ENCODE results near the gene AFAP1. TPM values are rescaled to one million over a fixed set of nuclear protein-coding genes. Genes with fewer than 3 reads are reported as not detected.

AFAP1 gene
- total and polyA plus RNA-seq, 2 of the 8 experiments (the other 6 are each of a cell fraction or from before 2014, with no cell fraction given), result 3.6 to 18.2 TPM

GRCh38 chr4:7976634-7977033, 37.0 kb upstream of the AFAP1 start:
- H4K91ac ChIP-seq (replicated peaks; ENCODE audit: insufficient read length, low read length), result peak overlapping the region; percentile 68
- no peak overlapping the region for H4K8ac ChIP-seq (ENCODE audit: extremely low read depth, insufficient read depth, low read length)
- H2AK5ac ChIP-seq (ENCODE audit: low read depth, low read length), result peak overlapping the region; percentile 80; the same call in 1 of the 2 replicates
- H3K14ac ChIP-seq (ENCODE audit: insufficient read length), result no peak overlapping the region
- no peaks in the 10 kb centered on the region for H3K79me2 ChIP-seq (ENCODE audit: control insufficient read depth in 1 of 2, insufficient read depth in 2 of 2, low read length in 2 of 2)
- peak overlapping the region; percentile 27; the same call in 1 of the 2 replicates for H2BK5ac ChIP-seq (ENCODE audit: low read depth, low read length)
- WGBS, 2 experiments (ENCODE audit: extremely low coverage in 1 of 2, insufficient coverage in 1 of 2, insufficient read length in 1 of 2, insufficient replicate concordance in 2 of 2, low coverage in 1 of 2, low lambda C conversion rate in 2 of 2, missing lambda C conversion rate in 1 of 2), result 84% methylated on average over 5 of the region's 5 CpGs; no CpG with 5 or more reads in 1 of the 2 experiments
- H3K4me1 ChIP-seq (replicated peaks in 1 of 4; ENCODE audit: control insufficient read depth in 3 of 4, insufficient read depth in 4 of 4, low read length in 3 of 4), result peaks cover 3 to 24% (median 14%) of the 10 kb centered on the region in 4 experiments
- H3K36me3 ChIP-seq (ENCODE audit: control insufficient read depth in 2 of 4, insufficient read depth in 4 of 4, low read length in 3 of 4), result no peaks in the 10 kb centered on the region
- peak overlapping the region; percentile 91 for H3K4ac ChIP-seq (replicated peaks; ENCODE audit: insufficient read length, low read depth, low read length)
- no peak overlapping the region for H3K18ac ChIP-seq (ENCODE audit: extremely low read depth, low read length)
- no peak overlapping the region for H3K56ac ChIP-seq (replicated peaks; ENCODE audit: insufficient read length, low read depth, low read length)
- no peak overlapping the region for H3K27ac ChIP-seq (ENCODE audit: low read depth, low read length)
- no peak overlapping the region for H4K5ac ChIP-seq (ENCODE audit: insufficient read length, low read depth, low read length)
- no peak overlapping the region for H2AFZ ChIP-seq (ENCODE audit: low read length)
- FAIRE-seq (no peak), DNase-seq (ENCODE audit: low read depth in 1 of 2, low spot score in 2 of 2) (no peak)
- H3K23me2 ChIP-seq (ENCODE audit: low read depth, low read length), result peaks cover 13% of the 10 kb centered on the region
- H3K4me2 ChIP-seq (ENCODE audit: insufficient read depth in 1 of 2, low read depth in 2 of 2, low read length in 2 of 2), result no peak overlapping the region
- ChIA-PET POLR2A (ENCODE audit: partially characterized antibody) (no interaction called here), CTCF (ENCODE audit: partially characterized antibody) (interaction anchor here (1.6 to 2.1 kb wide), 3 partner anchors 11 to 172 kb away, joined by 4 to 8 read pairs (median 6); no protein-coding TSS in a partner anchor)
- H3K9me3 ChIP-seq (ENCODE audit: insufficient read depth in 2 of 2, low read depth in 1 of 2, low read length in 1 of 2), result no peaks in the 10 kb centered on the region; a peak in 1 of 4 replicates
- no peak overlapping the region for H3K9ac ChIP-seq (replicated peaks in 1 of 4; ENCODE audit: extremely low read depth in 1 of 4, low read depth in 3 of 4, low read length in 3 of 4)
- no peaks in the 10 kb centered on the region for H3K79me1 ChIP-seq (ENCODE audit: low read depth, low read length)
- H2BK12ac ChIP-seq (ENCODE audit: low read depth, low read length), result peak overlapping the region; percentile 93; the same call in 1 of the 2 replicates
- peak overlapping the region; percentile 51; the same call in 1 of the 2 replicates for H2BK20ac ChIP-seq (ENCODE audit: low read length)
- peak overlapping the region; percentile 55; the same call in 1 of the 2 replicates for H2BK15ac ChIP-seq (ENCODE audit: low read length)
- no peaks in the 10 kb centered on the region for H4K20me1 ChIP-seq (replicated peaks in 1 of 2; ENCODE audit: control insufficient read depth in 1 of 2, insufficient read depth in 2 of 2, low read length in 2 of 2)
- H3K4me3 ChIP-seq (ENCODE audit: extremely low read depth in 1 of 4, insufficient read depth in 2 of 4, low read depth in 3 of 4, low read length in 4 of 4), result no peak overlapping the region
- H3K23ac ChIP-seq (ENCODE audit: insufficient read length), result no peak overlapping the region
- no peaks in the 10 kb centered on the region for H3K27me3 ChIP-seq (replicated peaks in 1 of 4; ENCODE audit: control insufficient read depth in 3 of 4, extremely low read depth in 1 of 4, insufficient read depth in 3 of 4, low read length in 3 of 4)
- no peak overlapping the region for H2BK120ac ChIP-seq (replicated peaks; ENCODE audit: low read depth, low read length)
- TF ChIP-seq ZNF274 (IDR thresholded peaks at IDR 0.05; ENCODE audit: borderline replicate concordance, extremely low read depth, low read length), result no peak
- no peak for TF ChIP-seq CBX5 (IDR thresholded peaks at IDR 0.05; ENCODE audit: low read depth, low read length)
- no peak for TF ChIP-seq ATF2 (IDR thresholded peaks at IDR 0.05; ENCODE audit: low read length)
- TF ChIP-seq BRCA1 (IDR thresholded peaks at IDR 0.05; ENCODE audit: low read depth, low read length), result no peak
- TF ChIP-seq EGR1 (IDR thresholded peaks at IDR 0.05; ENCODE audit: borderline replicate concordance, low read depth, low read length), result no peak
- no peak for TF ChIP-seq SIN3A (conservative IDR thresholded peaks at IDR 0.05 in 1 of 2, IDR thresholded peaks at IDR 0.05 in 1 of 2; ENCODE audit: low read depth in 1 of 2, low read length in 2 of 2)
- no peak for TF ChIP-seq MAFK (IDR thresholded peaks at IDR 0.05; ENCODE audit: low read depth, low read length)
- TF ChIP-seq BCL11A (IDR thresholded peaks at IDR 0.05; ENCODE audit: low read depth in 2 of 2, low read length in 2 of 2), result no peak
- no peak for TF ChIP-seq POLR2AphosphoS5 (IDR thresholded peaks at IDR 0.05; ENCODE audit: low read depth, low read length)
- no peak for TF ChIP-seq EP300 (IDR thresholded peaks at IDR 0.05; ENCODE audit: borderline replicate concordance in 1 of 2, low read depth in 2 of 2, low read length in 2 of 2)
- no peak for TF ChIP-seq SIX5 (IDR thresholded peaks at IDR 0.05; ENCODE audit: low read depth, low read length)
- no peak for TF ChIP-seq CEBPB (IDR thresholded peaks at IDR 0.05; ENCODE audit: low read depth, low read length)
- TF ChIP-seq KDM5A (IDR thresholded peaks at IDR 0.05; ENCODE audit: low read length), result no peak

Data from H1 (cell line).